ENCODE data around the gene TBPL1. TPM values are rescaled to one million over a fixed set of nuclear protein-coding genes. Genes with fewer than 3 reads are reported as not detected.

TBPL1 gene
- total and polyA plus RNA-seq, 11 donors, result 9.9 to 20.3 (median 16.0) TPM

GRCh38 chr6:133938533-133938932 lies 14.5 kb upstream of the TBPL1 start:
- DNase-seq (no peak), ATAC-seq (no peak)
- H3K4me3 ChIP-seq, result no peak overlapping the region
- TF ChIP-seq POLR2A (IDR thresholded peaks at IDR 0.05) (no peak), CTCF (IDR thresholded peaks at IDR 0.05) (no peak)
- intact Hi-C loops (cut with DNase I), result no loop called here
- H3K36me3 ChIP-seq, result no peaks in the 10 kb centered on the region
- peaks cover 0 to 10% (median 0%) of the 10 kb centered on the region in 12 donors for H3K9me3 ChIP-seq
- no peak overlapping the region for H3K27ac ChIP-seq
- WGBS, 4 donors, result 84 to 97% (median 89%) methylated on average over 1 of the region's 1 CpG
- no peaks in the 10 kb centered on the region for H3K4me1 ChIP-seq
- no peaks in the 10 kb centered on the region for H3K27me3 ChIP-seq

DNA sequence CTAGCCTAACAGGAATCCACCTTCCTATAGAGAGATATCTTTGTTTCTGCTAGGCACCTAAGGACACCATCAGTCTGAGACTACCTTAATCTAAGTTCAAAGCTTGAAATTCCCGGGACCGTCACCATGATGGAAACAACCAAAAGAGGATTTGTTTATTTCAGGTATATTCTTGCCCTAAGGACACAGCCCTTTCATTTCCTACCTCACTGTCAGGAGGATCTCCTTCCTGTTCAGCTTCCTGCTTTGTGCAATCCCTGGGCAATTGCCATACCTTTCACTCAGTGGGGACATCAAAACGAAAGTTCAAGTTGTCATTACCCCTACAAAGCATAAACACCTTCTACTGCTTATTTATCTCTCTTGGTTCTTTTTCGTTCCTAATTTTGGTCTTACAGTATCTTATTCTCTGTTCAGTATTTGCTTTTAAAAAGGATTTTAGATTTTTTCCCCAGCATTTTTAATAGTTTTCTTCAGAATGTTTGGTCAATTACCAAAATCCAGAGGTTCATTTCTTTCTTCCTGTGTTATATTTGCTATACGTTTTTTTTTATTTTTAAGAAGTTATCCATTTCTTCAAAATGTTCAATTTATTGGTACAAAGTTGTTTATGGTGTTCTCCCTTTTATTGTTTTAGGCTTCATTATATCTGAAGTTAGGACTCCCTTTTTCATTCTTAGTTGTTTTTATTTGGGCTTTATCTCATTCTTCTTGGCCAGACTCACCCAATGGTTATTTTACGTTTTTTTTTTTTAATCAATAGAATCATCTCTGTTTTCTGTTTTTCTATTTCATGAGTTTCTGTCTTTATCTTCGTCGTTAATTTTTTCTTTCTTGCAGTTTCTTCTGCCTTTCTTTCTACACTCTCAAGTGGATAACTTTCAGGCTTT lies 13.0 kb upstream of the TBPL1 start:
- Histone ChIP-seq H3K4me1 (no peaks in the 10 kb centered on the region), H3K4me3 (no peak overlapping the region), H3K27me3 (no peaks in the 10 kb centered on the region), H3K27ac (no peak overlapping the region), H3K9me3 (peaks cover 0 to 3% (median 0%) of the 10 kb centered on the region in 12 donors), H3K36me3 (no peaks in the 10 kb centered on the region)
- intact Hi-C loops (cut with DNase I), result no loop called here
- TF ChIP-seq POLR2A (IDR thresholded peaks at IDR 0.05) (no peak), CTCF (IDR thresholded peaks at IDR 0.05) (no peak)
- 68 to 73% (median 69%) methylated on average over 8 of the region's 8 CpGs for WGBS, 4 donors
- DNase-seq (no peak), ATAC-seq (no peak)

DNA sequence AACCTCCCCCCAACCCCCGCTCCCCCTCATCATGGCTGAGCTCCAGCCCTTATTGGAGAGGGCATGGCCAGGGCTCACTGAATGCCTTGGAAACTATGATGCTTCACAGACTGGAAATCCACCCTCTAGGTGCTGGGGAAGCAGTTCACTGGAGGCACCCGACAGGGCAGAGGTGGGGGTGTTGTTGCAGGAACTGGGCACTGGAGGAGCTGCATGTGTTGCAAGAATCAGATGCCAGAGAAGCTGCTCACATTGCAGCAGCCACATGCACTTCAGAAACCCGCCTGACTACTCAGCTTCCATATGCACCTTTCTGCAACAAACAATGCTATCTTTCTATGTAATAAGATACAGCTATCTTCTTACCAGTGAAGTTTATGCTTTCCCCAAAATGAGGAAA lies 7.9 kb upstream of the TBPL1 start:
- no peak for TF ChIP-seq POLR2A (IDR thresholded peaks at IDR 0.05)
- TF ChIP-seq CTCF (IDR thresholded peaks at IDR 0.05), result no peak
- DNase-seq, result no peak
- no peaks in the 10 kb centered on the region for H3K9me3 ChIP-seq
- no peak overlapping the region for H3K27ac ChIP-seq
- intact Hi-C loops (cut with DNase I), result no loop called here
- H3K4me1 ChIP-seq, result no peaks in the 10 kb centered on the region
- no peaks in the 10 kb centered on the region for H3K27me3 ChIP-seq
- no peak overlapping the region for H3K4me3 ChIP-seq
- WGBS, 4 donors, result 68 to 94% (median 80%) methylated on average over 3 of the region's 3 CpGs
- no peak for ATAC-seq
- H3K36me3 ChIP-seq, result no peaks in the 10 kb centered on the region

- ATAC-seq (no peak), DNase-seq (no peak)
- Histone ChIP-seq H3K36me3 (no peaks in the 10 kb centered on the region), H3K27me3 (no peaks in the 10 kb centered on the region), H3K4me1 (peaks cover 0 to 10% (median 6%) of the 10 kb centered on the region in 12 donors), H3K27ac (no peak overlapping the region), H3K4me3 (no peak overlapping the region), H3K9me3 (no peaks in the 10 kb centered on the region)
- WGBS, 4 donors, result 85 to 95% (median 86%) methylated on average over 1 of the region's 1 CpG
- intact Hi-C loops (cut with DNase I), result no loop called here
- no peak for TF ChIP-seq POLR2A (IDR thresholded peaks at IDR 0.05)
- TF ChIP-seq CTCF (IDR thresholded peaks at IDR 0.05), result no peak
Measured at GRCh38 chr6:133947302-133947900, 5.6 kb upstream of the TBPL1 start.
